Glutamatergic neuron (in vitro differentiated cells): ENCODE measurements around the gene LAD1. TPM values are rescaled to one million over a fixed set of nuclear protein-coding genes. Genes with fewer than 3 reads are reported as not detected.

Experiments used
- DNase-seq: peaks from one replicate; pipeline ENCODE4 v3.0.0; 2022
- H3K27ac Mint-ChIP-seq: one replicate; pipeline ENCODE4 v1.8.0; 2020; ENCODE audit warnings: mild to moderate bottlenecking, mixed read lengths, inconsistent platforms; ENCODE audit not compliant: unreplicated experiment
- H3K27me3 Mint-ChIP-seq: one replicate; pipeline ENCODE4 v1.8.0; 2020; ENCODE audit warnings: mild to moderate bottlenecking, moderate library complexity, mixed read lengths, inconsistent platforms; ENCODE audit not compliant: unreplicated experiment
- H3K36me3 Mint-ChIP-seq: one replicate; pipeline ENCODE4 v1.8.0; 2020; ENCODE audit warnings: mild to moderate bottlenecking, mixed read lengths, inconsistent platforms; ENCODE audit not compliant: unreplicated experiment
- H3K4me1 Mint-ChIP-seq: one replicate; pipeline ENCODE4 v1.8.0; 2020; ENCODE audit warnings: mild to moderate bottlenecking, low read depth, mixed read lengths, inconsistent platforms; ENCODE audit not compliant: unreplicated experiment
- H3K4me3 Mint-ChIP-seq: one replicate; pipeline ENCODE4 v1.8.0; 2020; ENCODE audit warnings: mild to moderate bottlenecking, mixed read lengths, inconsistent platforms; ENCODE audit not compliant: unreplicated experiment
- H3K9me3 Mint-ChIP-seq: one replicate; pipeline ENCODE4 v1.8.0; 2020; ENCODE audit warnings: mild to moderate bottlenecking, moderate library complexity, mixed read lengths, inconsistent platforms; ENCODE audit not compliant: unreplicated experiment
- total RNA-seq: library from RNA; stranded (reverse); fragmentation: NEBNext Ultra II Directional; extraction: Animal tissue kit (Norgen Biotek cat#: 25700); gene quantifications from one replicate; pipeline ENCODE4 v1.2.1, GENCODE V29; 2021; ENCODE audit not compliant: unreplicated experiment
- TF ChIP-seq, protein P1 (sequence below): fragments of 200-600 bp; sonication (generic); IDR thresholded peaks from one replicate; pipeline ENCODE4 v1.5.0; 2021; ENCODE audit not compliant: partially characterized antibody, unreplicated experiment

Gene LAD1
- total RNA-seq, 1 donor from 2014 or later, result 0.25 TPM

DNA sequence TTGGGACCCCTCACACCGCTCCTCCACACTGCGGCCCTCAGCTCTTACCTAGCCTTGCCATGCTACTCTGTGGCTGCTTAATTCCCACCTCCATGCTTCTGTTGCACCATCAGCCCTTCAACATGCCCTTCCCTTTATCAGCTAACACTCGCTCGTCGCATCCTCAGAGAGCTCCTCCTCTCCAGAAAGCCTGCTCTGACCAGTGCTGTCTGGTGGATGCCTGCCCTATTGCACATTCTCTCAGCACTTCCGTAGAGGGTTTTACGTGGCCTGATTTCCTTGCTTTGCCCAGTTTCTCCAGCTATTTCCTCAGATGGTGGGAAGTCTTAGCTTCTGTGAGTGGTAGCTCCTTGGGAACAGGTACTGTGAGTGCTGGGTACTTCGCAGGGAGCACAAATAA is 10.3 kb upstream of the LAD1 start:
- Mint-ChIP-seq H3K27ac (no peak overlapping the region), H3K27me3 (peaks cover 3% of the 10 kb centered on the region), H3K9me3 (peaks cover 6% of the 10 kb centered on the region), H3K36me3 (peaks cover 6% of the 10 kb centered on the region), H3K4me3 (no peak overlapping the region), H3K4me1 (no peaks in the 10 kb centered on the region)
- DNase-seq, result no peak
- TF ChIP-seq, protein P1, sequence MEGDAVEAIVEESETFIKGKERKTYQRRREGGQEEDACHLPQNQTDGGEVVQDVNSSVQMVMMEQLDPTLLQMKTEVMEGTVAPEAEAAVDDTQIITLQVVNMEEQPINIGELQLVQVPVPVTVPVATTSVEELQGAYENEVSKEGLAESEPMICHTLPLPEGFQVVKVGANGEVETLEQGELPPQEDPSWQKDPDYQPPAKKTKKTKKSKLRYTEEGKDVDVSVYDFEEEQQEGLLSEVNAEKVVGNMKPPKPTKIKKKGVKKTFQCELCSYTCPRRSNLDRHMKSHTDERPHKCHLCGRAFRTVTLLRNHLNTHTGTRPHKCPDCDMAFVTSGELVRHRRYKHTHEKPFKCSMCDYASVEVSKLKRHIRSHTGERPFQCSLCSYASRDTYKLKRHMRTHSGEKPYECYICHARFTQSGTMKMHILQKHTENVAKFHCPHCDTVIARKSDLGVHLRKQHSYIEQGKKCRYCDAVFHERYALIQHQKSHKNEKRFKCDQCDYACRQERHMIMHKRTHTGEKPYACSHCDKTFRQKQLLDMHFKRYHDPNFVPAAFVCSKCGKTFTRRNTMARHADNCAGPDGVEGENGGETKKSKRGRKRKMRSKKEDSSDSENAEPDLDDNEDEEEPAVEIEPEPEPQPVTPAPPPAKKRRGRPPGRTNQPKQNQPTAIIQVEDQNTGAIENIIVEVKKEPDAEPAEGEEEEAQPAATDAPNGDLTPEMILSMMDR, result no peak

DNA sequence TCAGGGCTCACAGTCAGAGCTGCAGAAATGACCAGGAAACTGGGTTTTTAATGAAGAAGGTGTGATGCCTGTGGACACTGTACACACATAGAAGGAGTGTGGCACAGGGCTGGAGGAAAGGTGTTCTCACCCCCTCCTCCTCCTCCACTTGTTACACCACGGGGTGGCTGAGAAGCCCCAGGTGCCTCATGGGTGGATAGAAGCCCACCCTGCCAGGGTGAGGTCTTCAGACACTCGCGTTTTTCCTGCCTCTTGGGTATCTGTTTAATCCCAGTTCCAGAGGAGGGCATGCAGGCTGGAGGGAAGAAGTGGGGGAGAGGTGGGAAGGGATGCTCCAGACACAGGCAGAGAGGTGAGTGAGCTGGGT is 9.7 kb upstream of the LAD1 start:
- Mint-ChIP-seq H3K9me3 (peaks cover 6% of the 10 kb centered on the region), H3K4me1 (no peaks in the 10 kb centered on the region), H3K36me3 (peaks cover 6% of the 10 kb centered on the region), H3K27ac (no peak overlapping the region), H3K4me3 (no peak overlapping the region), H3K27me3 (peaks cover 3% of the 10 kb centered on the region)
- no peak for DNase-seq
- TF ChIP-seq, protein P1, result no peak

DNA sequence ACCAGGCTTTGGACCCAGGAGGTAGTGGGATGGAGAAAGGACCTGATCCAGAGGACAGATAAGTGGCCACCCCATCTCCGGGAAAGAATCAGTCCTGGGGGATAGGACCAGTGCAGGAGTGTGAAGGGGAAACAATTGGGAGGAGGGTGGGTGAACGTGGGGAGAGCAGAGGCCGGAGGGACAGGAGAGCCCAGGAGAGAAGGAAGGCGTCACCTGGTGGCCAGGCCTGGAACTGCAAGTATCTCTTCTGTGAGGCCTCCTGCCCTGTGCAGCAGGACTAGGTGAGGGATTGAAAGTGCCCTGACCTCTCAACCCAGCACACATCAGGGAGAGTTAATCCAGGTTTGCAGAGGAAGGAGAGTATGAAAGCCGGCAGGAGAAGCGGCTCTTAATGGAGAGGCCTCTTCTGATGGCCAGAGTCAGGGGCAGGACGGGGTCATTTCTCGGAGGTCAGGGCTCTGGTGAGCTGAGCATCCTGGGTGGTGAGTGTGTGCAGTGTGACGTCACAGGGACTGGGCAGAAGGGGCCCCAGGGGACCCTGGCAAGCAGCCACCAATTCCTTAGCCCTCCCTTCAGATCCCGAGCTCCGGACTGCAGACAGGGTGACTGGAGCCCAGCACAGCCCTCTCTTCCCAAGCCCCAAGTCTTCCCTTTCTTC is 9.2 kb upstream of the LAD1 start:
- Mint-ChIP-seq H3K36me3 (peaks cover 6% of the 10 kb centered on the region), H3K4me3 (no peak overlapping the region), H3K9me3 (peaks cover 6% of the 10 kb centered on the region), H3K27me3 (peaks cover 3% of the 10 kb centered on the region), H3K27ac (no peak overlapping the region), H3K4me1 (no peaks in the 10 kb centered on the region)
- peak; percentile 93 for DNase-seq
- TF ChIP-seq, protein P1, result peak; percentile 97

DNA sequence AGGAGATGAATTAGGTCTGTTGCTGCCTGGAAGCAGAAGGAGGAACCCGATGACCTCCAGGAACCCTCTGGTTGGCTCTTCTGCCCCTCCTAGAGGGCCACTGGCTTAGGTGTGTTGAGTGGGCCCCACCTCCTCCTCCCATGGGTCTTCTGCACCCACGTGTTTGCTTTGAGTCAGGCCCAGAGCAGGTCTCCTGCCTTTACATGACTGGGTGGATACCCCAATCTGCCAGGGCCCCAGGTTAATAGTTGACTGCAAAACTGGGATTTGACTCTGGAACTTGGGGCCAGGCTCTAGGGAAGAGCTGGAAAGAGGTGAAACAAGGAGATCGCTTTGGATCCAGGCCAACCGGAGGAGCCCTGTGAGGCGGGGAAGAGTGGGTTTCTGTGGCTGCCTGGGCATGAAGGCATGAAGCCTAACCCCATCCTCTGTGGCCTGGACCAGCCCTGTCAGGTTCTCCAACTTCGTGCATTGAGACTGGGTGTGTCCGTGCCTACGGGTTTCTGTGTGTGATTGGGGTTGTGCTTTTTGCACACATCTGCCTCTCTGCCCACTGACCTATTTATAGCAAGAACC is 7.8 kb upstream of the LAD1 start:
- Mint-ChIP-seq H3K36me3 (peaks cover 6% of the 10 kb centered on the region), H3K27me3 (peaks cover 3% of the 10 kb centered on the region), H3K27ac (no peak overlapping the region), H3K9me3 (peaks cover 6% of the 10 kb centered on the region), H3K4me3 (no peak overlapping the region), H3K4me1 (no peaks in the 10 kb centered on the region)
- DNase-seq, result no peak
- TF ChIP-seq, protein P1, result no peak

DNA sequence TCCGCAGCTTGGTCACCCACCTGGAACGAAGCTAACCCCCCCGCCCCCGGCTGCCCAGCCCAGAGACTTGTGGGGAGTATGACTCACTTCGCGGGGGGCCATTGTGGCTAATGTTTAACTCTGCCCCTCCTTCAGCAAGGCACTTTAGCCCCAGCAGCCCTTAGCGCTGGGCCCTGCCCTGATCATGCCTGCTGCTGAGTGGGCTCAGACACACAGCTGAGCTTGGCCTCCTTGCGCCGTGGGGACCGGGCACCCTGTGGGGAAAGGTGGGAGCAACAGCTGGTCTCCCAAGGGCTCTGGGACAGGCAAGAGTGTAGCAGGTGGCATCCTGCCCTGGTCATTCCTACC is 6.3 kb upstream of the LAD1 start:
- TF ChIP-seq, protein P1, result no peak
- peaks cover 6% of the 10 kb centered on the region for H3K9me3 Mint-ChIP-seq
- H3K4me1 Mint-ChIP-seq, result no peaks in the 10 kb centered on the region
- DNase-seq, result no peak
- no peaks in the 10 kb centered on the region for H3K36me3 Mint-ChIP-seq
- H3K27ac Mint-ChIP-seq, result no peak overlapping the region
- H3K4me3 Mint-ChIP-seq, result no peak overlapping the region
- H3K27me3 Mint-ChIP-seq, result peaks cover 6% of the 10 kb centered on the region
